GM18868 (cell line): ENCODE measurements around the gene PDIK1L.

Source experiments
- ATAC-seq: cut with Tn5 transposase; IDR thresholded peaks from one replicate; pipeline ENCODE4 v1.9.1; 2021; ENCODE audit warnings: mild to moderate bottlenecking, moderate library complexity; ENCODE audit not compliant: unreplicated experiment

The PDIK1L gene

DNA sequence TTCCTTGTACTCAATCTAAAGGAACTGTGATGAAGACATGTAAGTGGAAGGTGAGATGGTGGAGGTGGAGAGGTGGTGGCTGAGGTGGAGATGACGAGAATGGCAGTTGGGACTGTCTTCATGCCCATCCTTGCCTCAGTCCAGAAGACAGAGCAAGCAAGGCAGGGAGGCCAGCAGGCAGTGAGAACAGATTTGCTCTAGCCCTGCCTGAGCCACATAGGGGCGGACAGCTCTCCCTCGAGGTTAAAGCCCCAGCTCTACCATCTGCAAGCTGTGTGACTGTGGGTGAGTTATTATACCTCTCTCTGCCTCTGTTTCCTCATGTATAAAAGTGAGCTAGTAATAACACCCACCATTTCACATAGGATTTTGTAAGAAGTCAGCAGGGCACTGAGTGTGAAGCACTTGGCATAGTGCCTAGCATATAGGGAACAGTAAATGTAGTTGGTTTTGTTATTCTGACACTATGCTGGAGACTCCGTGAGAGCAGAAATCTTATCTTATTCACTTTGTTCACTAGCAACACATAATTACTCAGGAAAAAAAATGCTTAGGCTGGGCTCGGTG, 42.4 kb downstream of the PDIK1L start:
- ATAC-seq, result no peak

DNA sequence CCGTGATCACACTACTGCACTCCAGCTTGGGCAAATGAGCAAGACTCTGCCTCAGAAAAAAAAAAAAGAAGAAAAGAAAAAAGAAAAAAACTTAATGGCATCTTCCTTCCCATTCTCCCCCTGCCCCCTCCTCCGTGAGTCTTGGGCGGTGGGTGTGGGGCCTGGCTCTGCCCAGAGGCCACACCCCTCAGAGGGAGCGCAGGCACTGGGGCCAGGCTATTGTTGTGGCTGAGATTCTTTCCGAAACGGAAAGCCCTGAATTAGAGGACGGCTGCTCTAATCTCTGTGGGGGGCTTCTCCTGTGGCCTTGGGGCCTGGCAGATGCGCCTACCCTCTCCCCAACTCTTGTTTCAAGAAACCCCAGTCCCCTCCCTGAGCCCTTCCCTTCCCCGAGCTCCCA, 43.1 kb downstream of the PDIK1L start:
- no peak for ATAC-seq

DNA sequence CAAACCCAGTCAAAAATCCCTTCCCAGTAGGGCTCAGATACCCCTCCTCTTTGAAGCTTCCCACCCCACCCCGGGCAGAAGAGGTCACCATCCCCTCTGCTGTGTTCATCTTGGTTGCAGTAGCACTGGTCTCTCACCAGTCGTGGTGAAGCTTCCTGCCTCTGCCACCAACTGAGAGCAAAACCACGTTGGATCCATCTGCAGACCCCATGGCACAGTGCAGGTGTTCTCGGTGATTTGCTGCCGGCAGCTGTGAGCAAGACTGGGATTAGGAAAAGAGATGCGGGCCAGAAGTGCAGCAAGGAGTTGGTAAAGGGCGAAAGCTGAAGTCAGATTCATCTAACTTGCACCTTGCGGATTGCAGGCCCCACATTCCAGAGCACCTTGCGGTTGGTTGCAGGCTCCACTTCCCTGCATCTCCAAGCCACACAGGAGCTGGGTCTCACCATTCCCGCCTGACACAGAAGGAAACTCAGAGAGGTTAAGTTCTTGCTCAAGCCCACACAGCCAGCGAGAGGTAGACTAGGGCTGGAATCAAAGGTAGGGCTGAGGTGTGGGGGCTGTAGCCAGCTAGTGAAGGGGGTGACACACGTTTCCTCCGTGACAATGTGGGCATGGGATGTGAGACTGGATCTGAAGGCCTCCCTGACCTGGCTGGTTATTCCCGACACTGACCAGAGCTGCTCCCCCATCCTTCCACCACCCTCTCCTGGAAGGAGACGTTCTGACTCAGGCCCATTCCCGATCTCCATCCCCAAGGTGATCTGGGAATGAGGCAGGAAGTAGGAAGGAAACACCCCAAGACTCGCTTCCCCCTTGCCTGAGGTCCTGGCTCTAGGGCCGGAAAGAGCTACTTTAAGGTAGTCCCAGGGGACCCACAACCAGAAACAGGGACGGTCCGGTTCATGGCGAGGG, 44.0 kb downstream of the PDIK1L start:
- no peak for ATAC-seq

DNA sequence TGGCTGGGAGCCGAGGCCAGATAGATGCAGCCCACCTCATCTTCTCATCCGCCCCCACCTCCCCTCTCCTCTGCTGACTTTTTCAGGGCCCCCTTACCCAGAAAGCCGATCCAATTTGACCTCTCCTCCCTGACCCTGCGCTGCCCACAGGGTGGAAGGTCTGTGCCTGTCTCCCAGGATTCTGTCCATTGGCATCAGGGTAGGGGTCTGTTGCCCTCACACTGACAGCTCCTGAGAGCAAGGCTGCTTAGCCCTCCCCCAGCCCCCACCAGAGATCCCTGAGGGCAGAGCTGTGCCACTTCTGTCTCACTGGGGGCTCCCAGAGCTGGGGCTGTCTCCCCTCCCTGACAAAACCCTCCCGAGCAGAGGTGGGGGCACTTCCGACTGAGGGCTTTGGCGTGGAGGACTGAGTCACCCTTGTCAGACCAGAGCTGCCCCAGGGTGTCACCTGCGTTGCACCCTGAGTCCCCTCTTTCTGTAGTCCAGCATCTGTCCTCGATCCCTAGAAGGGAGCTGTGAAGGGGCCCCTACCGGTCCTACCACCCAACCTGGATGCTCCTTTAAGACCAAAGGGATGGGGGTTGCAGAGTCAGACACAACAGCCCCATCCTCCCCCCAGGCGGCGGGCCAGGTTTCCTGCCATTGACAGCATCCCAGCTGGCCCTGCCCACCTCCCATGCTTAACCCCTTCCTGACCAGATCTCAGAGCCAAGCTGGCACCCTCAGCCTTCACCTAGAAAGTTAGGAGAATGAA, 44.8 kb downstream of the PDIK1L start:
- no peak for ATAC-seq

DNA sequence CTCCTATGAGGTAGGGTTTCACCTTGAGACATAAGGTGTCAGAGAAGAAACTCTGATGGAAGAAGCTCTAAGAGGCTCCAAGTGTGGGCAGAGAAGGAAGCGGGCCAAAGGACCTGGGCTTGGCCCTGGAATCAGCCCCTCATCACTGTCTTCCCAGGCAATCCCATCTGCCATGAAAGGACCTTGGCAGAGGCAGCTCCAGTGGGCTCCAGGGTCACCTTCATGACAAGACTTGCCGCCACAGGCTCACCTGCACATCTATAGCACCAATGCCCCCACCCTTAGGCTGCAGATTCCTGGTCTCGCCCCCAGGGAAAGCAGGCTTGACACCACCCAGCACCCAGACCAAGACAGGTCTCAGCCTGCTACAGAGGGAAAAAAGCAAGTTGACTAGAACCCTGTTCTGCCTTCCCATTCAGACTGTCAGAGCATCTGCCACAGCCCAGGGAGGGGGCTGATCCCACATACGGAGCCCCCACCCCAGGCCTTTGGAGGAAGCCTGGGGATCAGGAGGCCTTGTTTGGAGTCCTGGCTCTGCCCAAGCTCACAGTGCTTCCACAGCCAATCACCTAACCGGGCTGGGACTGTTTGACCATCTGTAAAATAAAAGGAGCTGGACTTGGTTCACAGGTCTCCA, 46.8 kb downstream of the PDIK1L start:
- no peak for ATAC-seq

DNA sequence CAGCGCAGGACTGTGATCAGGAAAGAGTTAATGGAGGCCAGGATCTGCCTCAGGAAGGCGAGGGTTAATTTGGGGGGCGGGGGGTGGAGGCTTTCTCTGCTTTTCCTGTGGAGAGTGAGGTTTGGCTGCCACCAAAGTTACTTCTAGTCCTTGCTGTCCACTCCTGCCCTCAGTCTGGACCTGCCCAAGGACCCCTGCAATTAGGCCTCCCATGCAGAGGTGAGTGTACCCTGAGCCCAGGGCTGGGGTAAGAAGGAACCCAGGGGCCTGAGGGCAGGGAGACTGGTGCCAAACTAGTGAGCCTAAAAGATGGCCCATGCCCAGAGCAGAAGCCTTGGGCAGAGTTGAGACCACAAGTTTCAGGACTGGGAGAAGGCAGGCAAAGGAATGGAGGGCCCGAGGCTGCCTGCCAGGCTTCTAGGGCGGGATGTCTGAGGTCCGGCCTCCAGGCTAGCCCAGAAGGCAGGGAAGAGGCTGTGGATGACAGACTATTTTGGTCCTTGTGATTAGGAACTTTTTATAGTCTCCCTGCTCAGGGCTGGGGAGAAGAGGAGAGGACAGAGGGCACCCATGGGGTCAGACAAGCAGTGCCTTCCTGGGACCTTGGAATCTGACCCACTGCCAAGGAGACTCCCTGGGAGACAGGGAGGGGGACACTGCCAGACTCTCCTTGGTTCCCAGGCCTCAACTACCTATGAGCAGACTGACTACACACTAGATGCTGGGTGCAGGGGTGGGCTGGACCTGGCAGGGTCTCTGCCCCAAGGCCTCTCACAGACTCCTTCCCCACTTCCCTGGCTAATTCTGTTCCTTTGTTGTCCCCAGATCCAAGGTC, 47.5 kb downstream of the PDIK1L start, which contains the start of gene FAM110D:
Gene FAM110D, plus strand, starts transcription at position 172 of the 835 bp plus-strand sequence. CDS start 2,213 bp downstream, outside the sequence.
- no peak for ATAC-seq

DNA sequence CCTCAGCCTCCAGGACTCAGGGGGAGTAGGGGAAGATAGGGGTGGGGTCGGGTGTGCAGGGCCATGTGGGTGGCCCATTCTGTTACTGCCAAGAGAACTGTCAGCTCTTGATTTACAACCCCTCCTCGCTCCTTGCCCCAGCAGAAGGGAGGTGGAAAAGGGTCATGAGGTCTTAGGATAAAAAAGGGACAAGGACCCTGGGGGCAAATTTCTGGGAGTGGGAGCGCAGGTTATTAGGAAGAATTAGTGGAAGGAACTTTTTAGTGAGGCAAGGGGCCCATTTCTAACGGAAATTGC, 48.1 kb downstream of the PDIK1L start:
- ATAC-seq, result no peak

DNA sequence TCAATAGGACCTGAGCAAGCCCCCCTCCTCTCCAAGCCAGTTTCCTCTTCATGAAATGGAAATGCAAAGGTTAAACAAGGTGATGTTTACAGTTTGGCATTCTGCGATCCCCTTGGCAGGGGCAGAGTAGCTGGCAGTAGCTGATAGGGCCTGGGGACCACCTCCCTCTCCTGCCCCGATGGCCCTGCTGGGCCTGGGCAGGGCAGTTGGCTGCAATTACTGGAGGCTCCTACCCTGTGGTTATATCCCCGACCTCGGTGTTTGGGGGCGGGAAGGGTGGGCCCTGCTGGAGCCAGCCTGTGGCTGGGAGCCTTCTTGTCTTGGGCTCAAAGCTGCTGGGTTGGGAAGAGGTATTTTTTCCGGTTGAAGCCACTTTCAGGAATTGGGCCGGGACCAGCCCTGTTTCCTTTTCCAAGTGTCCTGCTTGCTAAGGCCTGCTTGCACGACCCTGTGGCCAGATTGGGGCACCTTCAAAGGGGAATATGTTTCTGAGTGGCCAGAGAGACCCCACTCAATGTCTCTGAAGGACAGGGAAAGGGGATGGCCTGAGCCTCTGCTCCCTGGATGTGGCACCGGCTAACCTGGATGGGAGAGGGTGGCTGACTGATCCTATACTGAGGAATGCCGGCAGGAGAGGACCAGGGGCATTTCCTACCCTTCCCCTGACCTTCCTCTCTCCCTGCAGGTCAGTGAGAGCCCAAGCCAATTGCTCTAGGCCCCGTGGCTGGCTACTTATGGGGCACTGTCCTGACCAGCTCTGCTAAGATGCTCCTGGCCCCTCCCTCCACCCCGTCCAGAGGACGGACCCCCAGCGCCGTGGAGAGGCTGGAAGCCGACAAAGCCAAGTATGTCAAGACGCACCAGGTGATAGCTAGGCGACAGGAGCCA, 49.1 kb downstream of the PDIK1L start:
- ATAC-seq, result no peak

DNA sequence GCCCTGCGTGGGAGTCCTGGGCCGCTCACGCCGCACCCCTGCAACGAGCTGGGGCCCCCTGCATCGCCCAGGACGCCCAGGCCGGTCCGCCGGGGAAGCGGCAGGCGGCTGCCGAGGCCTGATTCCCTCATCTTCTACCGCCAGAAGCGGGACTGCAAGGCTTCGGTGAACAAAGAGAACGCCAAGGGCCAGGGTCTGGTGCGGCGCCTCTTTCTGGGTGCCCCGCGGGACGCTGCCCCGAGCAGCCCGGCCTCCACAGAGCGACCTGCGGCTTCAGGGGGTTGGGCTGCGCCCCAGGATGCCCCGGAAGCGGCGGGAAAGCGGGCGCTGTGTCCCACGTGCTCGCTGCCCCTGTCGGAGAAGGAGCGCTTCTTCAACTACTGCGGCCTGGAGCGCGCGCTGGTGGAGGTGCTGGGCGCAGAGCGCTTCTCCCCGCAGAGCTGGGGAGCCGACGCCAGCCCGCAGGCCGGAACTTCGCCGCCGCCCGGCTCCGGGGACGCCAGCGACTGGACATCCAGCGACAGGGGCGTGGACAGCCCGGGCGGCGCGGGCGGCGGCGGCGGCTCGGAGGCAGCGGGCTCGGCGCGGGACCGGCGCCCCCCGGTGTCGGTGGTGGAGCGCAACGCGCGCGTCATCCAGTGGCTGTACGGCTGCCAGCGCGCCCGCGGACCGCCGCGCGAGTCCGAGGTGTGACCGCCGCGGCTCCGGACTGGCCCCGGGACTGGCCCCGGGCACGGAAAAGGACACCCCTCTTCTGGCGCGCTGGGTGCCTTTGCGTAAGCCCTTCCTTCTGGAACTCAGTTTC, 50.0 kb downstream of the PDIK1L start:
- ATAC-seq, result no peak

DNA sequence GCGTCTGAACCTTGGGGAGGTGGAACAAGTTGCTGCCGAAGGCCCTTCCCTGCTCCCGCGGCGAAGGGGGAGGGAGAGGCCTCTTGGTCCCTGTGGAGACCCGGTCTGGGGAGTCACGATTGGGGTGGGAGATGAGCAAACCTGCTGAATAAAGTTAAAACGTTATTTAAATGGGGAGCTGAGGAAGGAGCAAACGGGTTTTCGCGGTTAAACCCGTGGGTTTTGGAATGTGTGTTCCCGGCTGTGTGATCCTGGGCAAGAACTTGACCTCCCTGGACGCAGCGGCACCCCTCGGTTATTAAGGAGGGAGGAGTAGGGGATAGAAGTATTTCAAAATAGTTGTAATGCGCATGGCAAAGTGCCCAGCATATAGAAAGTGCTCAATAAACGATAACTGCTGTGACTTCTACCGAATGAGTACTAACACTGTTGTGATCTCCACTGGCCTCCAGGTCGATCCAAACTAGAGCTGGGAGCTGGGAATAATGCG, 50.6 kb downstream of the PDIK1L start:
- no peak for ATAC-seq

DNA sequence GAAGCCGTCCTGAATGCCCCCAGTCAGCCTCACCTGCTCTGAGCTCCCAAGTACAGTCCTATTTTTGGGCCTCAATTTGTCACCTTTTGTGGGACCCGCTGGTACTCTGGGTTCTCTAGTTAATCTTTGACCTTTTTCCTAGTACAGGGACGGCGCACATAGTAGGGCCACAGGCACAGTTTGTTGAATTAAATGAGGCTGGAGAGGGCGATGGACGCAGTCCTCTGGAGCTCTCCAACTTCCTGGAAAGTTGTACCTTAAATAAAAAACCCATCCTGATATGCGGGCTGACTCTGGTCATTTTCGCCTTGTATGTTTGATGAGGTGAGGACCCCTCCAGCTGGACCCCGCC, 52.0 kb downstream of the PDIK1L start:
- ATAC-seq, result no peak

DNA sequence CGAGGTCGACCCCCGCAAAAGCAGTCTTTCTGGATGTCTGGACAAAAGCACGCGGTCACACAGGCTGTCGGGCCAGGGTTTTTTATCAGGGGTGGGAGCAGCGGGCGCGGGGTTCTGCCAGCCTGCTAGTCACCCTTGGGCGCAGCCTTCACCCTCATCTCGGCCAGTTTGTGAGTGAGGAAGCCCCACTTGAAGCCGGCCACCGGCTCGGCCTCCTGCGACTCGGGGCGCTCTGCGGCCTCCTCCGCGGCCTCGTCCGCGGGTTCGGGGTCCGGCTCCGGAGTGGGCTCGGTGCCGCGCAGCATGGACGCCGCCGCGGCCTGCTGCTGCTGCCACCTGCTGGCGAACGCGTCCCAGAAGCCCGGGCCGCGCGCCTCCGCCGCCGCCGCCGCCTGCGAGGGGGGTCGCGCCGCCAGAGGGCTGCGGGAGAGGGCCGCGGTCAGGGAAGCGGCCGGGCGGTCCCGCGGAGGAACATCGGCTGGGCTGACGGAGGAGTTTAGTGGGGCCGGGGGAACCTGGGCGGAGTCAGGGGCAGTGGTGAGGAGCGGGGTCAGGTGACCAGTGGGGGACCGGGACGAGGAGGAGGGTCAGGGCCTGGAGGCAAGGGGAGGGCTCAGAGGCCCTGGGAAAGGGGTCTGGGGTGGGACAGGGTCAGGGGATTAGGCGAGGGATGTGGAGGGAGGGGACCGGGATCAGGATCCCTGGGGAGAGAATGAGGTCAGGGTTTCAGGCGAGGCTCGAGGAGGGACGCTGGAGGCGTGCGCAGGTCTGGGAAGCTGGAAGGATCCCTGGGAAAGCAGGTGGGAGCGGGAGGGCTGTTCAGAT, 52.6 kb downstream of the PDIK1L start:
- no peak for ATAC-seq

DNA sequence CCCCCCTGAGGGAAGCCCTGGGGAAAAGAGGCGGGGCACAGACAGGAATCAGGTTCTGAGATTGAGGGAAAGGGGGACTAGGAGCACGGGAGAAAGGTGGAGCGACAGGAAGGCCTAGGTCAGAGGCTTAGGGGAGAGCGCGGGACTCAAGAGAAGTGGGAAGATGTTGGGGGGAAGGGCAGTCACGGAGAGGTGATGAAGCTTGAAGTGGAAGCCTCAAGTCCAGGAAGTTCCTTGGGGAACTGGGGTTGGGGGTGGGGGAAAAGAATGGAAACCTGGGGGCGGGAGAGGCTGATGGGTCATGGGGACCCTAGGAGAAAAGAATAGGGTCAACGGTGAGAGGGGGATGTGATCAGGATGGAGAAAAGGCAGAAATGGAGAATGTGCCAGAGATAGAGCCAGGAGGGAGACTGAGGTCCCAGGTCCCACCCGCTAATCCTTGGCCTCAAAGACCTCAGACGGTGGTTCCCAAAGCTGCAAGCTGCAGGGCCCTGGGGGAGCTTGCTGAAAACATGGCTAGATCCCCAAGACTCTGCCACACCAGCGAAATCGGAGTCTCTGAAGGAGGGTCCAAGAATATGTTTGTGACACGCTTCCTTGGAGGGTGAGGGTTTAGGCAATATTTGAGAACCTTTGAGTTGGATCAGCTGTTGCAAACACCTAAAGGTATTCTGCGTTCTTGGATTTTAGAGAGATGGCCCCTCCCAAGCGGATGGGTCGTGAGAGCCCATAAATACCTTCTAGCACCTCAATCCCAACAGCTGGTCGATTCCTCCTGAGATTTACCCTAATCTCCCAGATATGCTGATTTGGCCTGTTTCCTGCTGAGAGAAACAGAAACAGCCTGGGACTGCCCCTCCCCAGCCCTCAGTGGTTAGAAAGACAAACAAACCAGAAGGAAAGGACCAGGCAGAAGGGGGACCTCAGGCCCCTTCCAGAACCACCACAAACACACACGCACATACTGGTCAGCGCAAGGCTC, 53.5 kb downstream of the PDIK1L start:
- ATAC-seq, result no peak

DNA sequence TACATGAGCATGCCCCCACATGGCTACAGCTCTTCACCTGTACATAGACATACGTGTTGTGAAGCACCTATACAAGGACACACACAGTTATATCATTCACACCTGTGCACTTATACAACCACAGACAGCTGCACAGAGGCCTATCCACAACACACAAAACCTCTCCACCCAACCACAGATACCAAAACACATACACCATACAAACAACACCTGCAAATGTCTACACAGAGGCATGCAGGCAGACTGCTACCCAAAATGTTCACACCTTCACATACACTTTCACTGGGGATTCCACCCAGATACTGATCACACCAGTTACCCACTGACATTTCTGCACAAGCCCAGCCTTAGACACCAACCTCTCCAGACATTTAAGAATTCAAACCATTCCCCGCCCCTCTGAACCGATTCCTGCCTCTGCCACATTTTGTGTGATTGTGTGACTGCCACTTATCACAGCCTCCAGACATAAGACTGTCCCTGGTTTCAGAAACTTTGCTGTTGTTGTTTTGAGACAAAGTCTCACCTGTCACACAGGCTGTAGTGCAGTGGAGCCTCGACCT, 55.2 kb downstream of the PDIK1L start:
- no peak for ATAC-seq

DNA sequence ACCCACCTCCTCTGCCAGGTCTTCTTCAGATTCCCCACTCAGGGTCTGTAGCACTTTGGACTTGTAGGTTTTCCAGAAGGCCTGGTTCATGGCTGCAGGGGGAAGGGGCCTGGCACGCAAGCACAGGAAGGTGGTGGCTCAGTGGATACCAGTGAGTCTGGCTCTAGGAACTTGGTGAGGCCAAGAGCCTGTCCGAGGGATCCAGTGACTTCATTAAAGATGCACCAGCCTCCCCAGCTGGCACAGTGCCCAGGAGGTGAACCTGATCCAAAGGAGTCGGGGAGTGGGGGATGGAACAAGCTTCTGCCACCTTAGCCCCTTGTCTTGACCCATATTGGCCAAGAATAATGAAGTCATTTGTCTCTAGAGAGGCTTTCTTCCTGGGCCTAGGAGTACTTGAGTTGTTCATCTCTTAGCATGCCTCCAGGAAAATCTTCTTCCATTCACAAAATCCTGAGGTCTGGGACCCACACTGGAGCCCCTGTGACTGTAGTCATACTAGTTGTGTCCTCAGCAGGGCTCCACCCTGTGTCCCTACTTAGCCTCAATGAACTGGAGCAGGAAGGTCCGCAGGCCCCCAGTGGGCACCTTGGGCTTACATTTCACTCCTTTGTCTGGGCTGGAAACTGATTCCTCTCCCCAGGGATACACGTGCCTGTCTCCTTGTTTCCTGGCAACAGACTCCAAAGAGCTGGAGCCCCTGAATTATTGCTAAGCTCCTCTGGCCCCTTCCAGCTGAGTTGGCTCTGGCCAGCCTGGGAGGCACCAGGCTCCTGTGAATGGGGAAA, 57.0 kb downstream of the PDIK1L start, which contains the start of gene C1orf232:
Gene C1orf232, minus strand, starts transcription at position 554 of the 788 bp plus-strand sequence. Its CDS starts 464 bp downstream, at position 90.
- no peak for ATAC-seq
